OCI-LY1 (cell line): ENCODE data around the gene CDH4.

Experiments
- H2AFZ ChIP-seq: fragments of 200-600 bp; sonication (generic), shearing (Covaris generic); 2 replicates; pipeline ENCODE4 v1.6.0; 2014; ENCODE audit warnings: antibody characterized with exemption, mild to moderate bottlenecking, low read length
- H3F3A ChIP-seq: fragments of 200-600 bp; sonication (generic), shearing (Covaris generic); 2 replicates; pipeline ENCODE4 v1.6.0; 2014; ENCODE audit warnings: mild to moderate bottlenecking, antibody characterized with exemption, low read length, moderate library complexity; ENCODE audit not compliant: insufficient read depth
- H3K27ac ChIP-seq: fragments of 200-600 bp; sonication (generic); 2 replicates; pipeline ENCODE4 v1.5.1; 2014; ENCODE audit warnings: low read length, mixed run types, mild to moderate bottlenecking, low read depth; ENCODE audit not compliant: poor library complexity, severe bottlenecking
- H3K27me3 ChIP-seq: fragments of 200-600 bp; sonication (generic); 2 replicates; pipeline ENCODE4 v1.6.0; 2014; ENCODE audit warnings: antibody characterized with exemption, mild to moderate bottlenecking, low read length, moderate library complexity; ENCODE audit not compliant: insufficient read depth
- H3K36me3 ChIP-seq: fragments of 200-600 bp; sonication (generic); 2 replicates; pipeline ENCODE4 v1.6.1; 2014; ENCODE audit warnings: mild to moderate bottlenecking, antibody characterized with exemption, low read length, moderate library complexity, mixed read lengths; ENCODE audit not compliant: insufficient read depth
- H3K4me1 ChIP-seq: fragments of 200-600 bp; sonication (generic); 2 replicates; pipeline ENCODE4 v1.5.1; 2014; ENCODE audit warnings: mild to moderate bottlenecking, low read length, moderate library complexity; ENCODE audit not compliant: insufficient read depth, severe bottlenecking
- H3K4me2 ChIP-seq: fragments of 200-600 bp; sonication (generic), shearing (Covaris generic); 2 replicates; pipeline ENCODE4 v1.6.1; 2014; ENCODE audit warnings: low read length
- H3K4me3 ChIP-seq: fragments of 200-600 bp; sonication (generic); 2 replicates; pipeline ENCODE4 v1.5.1; 2014; ENCODE audit warnings: low read length, low read depth, mild to moderate bottlenecking, mixed read lengths; ENCODE audit not compliant: poor library complexity, severe bottlenecking
- H3K79me2 ChIP-seq: fragments of 200-600 bp; shearing (Covaris generic); 2 replicates; pipeline ENCODE4 v1.6.1; 2016; ENCODE audit warnings: mixed run types, low read length, mixed read lengths; ENCODE audit not compliant: insufficient read depth
- H3K9ac ChIP-seq: fragments of 200-600 bp; sonication (generic), shearing (Covaris generic); 2 replicates; pipeline ENCODE4 v1.6.1; 2014; ENCODE audit warnings: mild to moderate bottlenecking, low read length, mixed read lengths
- H3K9me2 ChIP-seq: fragments of 200-600 bp; sonication (generic), shearing (Covaris generic); 2 replicates; pipeline ENCODE4 v1.6.1; 2014; ENCODE audit warnings: low read depth, mild to moderate bottlenecking, low read length, mixed read lengths
- H3K9me3 ChIP-seq: fragments of 200-600 bp; shearing (Covaris generic); 2 replicates; pipeline ENCODE4 v1.6.1; 2014; ENCODE audit warnings: low read length, mixed read lengths
- H4K20me1 ChIP-seq: fragments of 200-600 bp; sonication (generic), shearing (Covaris generic); 2 replicates; pipeline ENCODE4 v1.6.0; 2016; ENCODE audit warnings: mild to moderate bottlenecking, low read length; ENCODE audit not compliant: insufficient read depth
- CTCF ChIP-seq: fragments of 200-600 bp; sonication (generic), shearing (Covaris generic); IDR thresholded peaks from 2 replicates; pipeline ENCODE4 v1.5.1; 2017; ENCODE audit warnings: mild to moderate bottlenecking, antibody characterized with exemption, low read length, moderate library complexity, mixed read lengths
- EZH2 ChIP-seq: fragments of 200-600 bp; sonication (generic), shearing (Covaris generic); IDR thresholded peaks from 2 replicates; pipeline ENCODE4 v1.8.0; 2017; ENCODE audit warnings: borderline replicate concordance, mixed run types, mild to moderate bottlenecking, antibody characterized with exemption, low read length, moderate library complexity, mixed read lengths

The CDH4 gene

DNA sequence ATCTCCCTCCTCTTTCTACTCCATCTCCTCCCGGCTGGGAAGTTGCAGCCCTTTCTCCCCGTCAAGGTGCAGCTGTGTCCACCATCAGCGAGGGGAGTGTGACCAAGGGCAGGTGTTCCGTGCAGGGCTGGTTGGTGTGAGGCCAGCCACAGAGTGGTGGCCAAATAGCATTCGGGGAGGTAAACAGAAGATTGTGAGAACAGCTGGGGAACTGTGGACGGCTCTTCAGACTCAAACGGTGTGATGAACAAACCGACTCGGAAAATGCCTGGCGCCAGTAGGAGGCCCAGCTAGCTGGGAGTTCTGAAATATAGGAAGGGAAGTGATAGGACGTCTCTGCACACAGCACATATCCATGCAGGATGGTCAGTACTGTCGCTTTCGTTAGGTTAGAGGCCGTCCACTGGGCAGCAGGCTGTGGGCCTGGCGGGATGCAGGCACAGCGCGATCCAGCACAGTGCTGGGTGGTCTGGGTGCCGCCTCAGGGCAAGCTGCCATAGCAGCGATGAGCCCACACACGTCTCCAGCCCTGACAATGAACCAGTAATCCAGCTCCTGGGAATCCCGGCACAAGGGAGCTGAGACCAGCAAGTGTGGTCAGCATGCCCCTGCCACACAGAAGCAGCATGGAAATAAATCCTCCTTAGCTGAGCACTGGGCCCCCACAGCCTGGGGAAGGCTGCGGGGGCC, 555.6 kb downstream of the CDH4 start:
- Histone ChIP-seq H3K4me2 (no peak overlapping the region), H3F3A (no peaks in the 10 kb centered on the region), H3K79me2 (no peaks in the 10 kb centered on the region), H3K27ac (no peak overlapping the region), H3K9me3 (no peaks in the 10 kb centered on the region), H3K9me2 (no peaks in the 10 kb centered on the region), H3K9ac (no peak overlapping the region), H4K20me1 (no peaks in the 10 kb centered on the region), H3K4me3 (no peak overlapping the region), H3K4me1 (no peaks in the 10 kb centered on the region), H3K27me3 (no peaks in the 10 kb centered on the region), H2AFZ (no peak overlapping the region), H3K36me3 (no peaks in the 10 kb centered on the region)
- TF ChIP-seq CTCF, result no peak
- no peak for TF ChIP-seq EZH2

GRCh38 chr20:61808447-61808846, 556.4 kb downstream of the CDH4 start:
- no peak overlapping the region for H3K4me3 ChIP-seq
- H3K4me2 ChIP-seq, result no peak overlapping the region
- H3K4me1 ChIP-seq, result no peaks in the 10 kb centered on the region
- no peak overlapping the region for H2AFZ ChIP-seq
- no peaks in the 10 kb centered on the region for H3K27me3 ChIP-seq
- H3K9me2 ChIP-seq, result no peaks in the 10 kb centered on the region
- H4K20me1 ChIP-seq, result no peaks in the 10 kb centered on the region
- TF ChIP-seq CTCF (no peak), EZH2 (no peak)
- H3K79me2 ChIP-seq, result no peaks in the 10 kb centered on the region
- H3K36me3 ChIP-seq, result no peaks in the 10 kb centered on the region
- no peak overlapping the region for H3K27ac ChIP-seq
- H3K9me3 ChIP-seq, result no peaks in the 10 kb centered on the region
- H3K9ac ChIP-seq, result no peak overlapping the region
- no peaks in the 10 kb centered on the region for H3F3A ChIP-seq

DNA sequence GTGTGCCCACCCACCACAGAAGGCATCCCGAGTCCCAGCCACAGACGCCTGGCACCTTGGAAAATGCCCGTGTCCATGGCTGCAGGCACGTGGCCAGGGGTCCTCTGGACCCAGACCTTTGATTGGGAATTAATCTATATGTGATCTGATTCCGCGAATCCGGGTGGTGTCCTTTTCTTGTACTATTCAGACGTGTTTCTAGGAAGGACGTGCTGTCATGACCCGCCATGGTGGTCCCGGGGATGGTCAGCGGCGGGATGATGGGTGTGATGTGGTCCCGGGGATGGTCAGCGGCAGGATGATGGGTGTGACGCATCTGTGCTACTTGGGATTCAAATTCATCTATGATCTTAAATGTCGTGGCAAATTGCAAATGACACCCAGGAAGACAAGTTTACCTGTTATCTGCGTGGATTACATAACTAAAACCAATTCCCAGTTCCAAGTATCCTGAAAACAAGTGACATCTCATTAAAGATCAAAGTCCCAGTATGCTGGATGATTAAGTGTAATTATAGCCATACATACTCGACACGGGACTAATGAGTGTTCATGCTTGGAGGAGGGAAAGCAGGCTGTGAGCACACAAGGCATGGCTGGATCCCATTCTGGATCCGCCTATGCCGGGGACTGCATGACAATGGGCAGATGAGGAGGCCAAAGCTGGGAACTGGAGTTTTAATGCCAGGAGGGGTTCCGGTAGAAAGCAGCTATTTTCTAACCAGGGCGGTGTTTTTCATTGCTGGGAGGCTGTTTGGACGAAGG, 557.1 kb downstream of the CDH4 start:
- H3K4me2 ChIP-seq, result no peak overlapping the region
- H2AFZ ChIP-seq, result no peak overlapping the region
- H3K9ac ChIP-seq, result no peak overlapping the region
- no peaks in the 10 kb centered on the region for H3K27me3 ChIP-seq
- H3K9me3 ChIP-seq, result no peaks in the 10 kb centered on the region
- no peaks in the 10 kb centered on the region for H4K20me1 ChIP-seq
- H3K79me2 ChIP-seq, result no peaks in the 10 kb centered on the region
- H3F3A ChIP-seq, result no peaks in the 10 kb centered on the region
- no peaks in the 10 kb centered on the region for H3K4me1 ChIP-seq
- no peaks in the 10 kb centered on the region for H3K36me3 ChIP-seq
- H3K9me2 ChIP-seq, result no peaks in the 10 kb centered on the region
- TF ChIP-seq EZH2, result no peak
- TF ChIP-seq CTCF, result no peak
- H3K27ac ChIP-seq, result no peak overlapping the region
- no peak overlapping the region for H3K4me3 ChIP-seq
